GM18519 (cell line): Measurements from ENCODE around the gene ASF1A.

Source experiments
- ATAC-seq: cut with Tn5 transposase; IDR thresholded peaks from one replicate; pipeline ENCODE4 v1.9.1; 2021; ENCODE audit warnings: mild to moderate bottlenecking, moderate library complexity; ENCODE audit not compliant: unreplicated experiment, low FRiP score

Gene ASF1A

DNA sequence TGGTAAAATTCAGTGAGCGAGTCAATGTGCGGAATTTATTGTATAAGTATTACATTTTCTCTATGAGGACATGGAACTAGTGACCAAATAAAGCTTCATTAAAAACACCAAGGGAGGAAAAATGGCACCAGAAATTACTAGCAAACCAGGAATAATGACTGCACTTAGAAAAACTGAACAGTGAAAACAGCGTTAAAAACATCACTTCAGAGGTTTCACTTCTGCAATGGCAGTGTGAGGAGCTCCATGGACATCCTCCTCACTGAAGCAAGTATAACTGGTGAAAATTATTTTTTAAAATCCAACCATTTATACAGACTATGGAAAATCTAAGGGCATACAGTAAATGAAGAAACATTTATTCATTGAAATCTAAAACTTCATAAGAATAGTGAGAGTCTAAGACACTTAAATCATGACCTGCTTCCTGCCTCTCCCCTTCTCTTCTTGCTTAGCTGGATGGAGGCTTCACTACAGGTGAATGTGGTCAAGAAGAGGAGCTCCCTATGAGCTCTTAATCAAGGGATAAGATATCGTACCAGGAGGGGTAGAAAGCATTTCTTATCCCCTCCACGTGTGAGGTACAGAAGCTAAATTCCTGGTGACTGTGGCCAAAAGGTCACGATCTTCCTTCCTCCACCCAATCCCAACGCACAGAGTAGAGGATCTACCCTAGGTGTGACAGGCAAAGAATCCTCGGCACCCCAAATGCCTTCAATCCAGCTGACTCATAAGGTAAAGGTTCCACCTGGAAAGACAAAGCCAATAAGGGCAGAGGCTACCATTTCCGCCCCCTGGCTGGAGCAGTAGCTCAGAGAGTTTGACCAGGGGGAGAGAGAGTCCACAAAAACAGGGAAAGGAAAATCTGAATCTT is 12.3 kb upstream of the ASF1A start:
- ATAC-seq, result peak; percentile 87

DNA sequence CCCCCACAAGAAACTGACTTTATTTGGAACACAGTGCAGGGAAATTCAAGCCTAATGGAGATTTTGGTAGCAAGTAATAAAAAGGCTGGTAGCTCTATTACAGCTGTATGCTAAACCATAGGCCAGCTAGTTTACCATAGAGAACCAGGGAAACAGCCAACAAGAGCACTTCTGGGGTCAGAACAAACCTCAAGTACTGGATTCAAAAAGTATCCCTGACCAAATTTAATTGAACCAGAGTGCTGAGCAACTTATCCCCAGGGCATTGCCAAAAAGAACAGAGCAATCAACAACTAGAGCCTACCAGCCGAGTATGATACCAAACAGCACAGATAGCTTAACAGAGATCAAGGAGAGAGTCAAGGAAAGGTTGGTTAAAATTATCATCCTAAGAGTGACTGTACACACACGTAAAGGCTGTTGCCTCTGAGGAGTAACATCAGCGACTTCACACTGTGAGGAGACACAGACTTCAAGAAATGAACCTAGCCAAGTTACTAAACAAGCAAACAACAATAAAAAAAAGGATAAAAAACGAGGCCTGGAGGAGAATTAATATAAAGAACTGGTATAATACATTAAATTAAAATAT is 11.5 kb upstream of the ASF1A start:
- ATAC-seq, result no peak

- ATAC-seq, result no peak
Observed at GRCh38 chr6:118886641-118887040, 7.3 kb upstream of the ASF1A start.

- ATAC-seq, result no peak
Observed at GRCh38 chr6:118889163-118889562, 4.8 kb upstream of the ASF1A start.

- ATAC-seq, result no peak
Observed at GRCh38 chr6:118890997-118891790, 2.8 kb upstream of the ASF1A start.

- ATAC-seq, result no peak
Observed at GRCh38 chr6:118892355-118892991, 1.5 kb upstream of the ASF1A start.

DNA sequence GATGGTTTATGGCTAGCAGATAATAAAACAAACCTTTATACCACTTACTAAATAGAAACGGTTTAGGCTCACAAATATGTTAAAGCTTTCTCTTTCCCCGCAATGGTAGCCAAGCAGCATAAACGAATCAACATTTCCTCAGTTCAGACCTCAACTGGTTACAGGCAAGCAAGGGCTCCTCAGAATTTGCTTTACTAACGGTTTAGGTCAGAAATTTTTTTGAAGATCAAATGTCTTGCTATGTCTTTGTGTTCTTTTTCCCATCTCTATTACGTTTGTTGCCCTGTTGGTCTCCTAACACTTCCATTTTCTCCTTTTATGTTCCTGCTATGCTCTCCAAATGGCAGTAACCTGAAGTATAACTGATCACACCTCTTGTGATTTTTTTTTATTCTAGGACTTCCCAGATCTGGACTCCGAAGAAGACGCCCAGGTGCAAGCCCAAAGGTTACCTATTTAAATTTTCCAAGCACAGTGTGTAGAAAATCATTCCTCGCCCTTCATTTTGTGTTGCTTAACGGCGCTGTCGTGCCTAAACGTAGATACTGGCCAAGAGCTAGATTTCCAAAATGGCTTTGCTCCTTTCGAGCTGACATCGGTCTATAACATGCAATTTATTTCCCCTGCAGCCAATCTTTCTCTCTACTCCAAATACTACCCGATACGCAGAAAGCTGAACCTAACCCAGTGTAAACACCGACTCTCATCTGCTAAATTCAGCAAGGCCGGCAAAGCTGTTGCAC is 717 bp upstream of the ASF1A start:
- ATAC-seq, result peak; percentile 5

GRCh38 chr6:118894425-118895260 is 691 bp downstream of the ASF1A start:
- ATAC-seq, result peak; percentile 22

DNA sequence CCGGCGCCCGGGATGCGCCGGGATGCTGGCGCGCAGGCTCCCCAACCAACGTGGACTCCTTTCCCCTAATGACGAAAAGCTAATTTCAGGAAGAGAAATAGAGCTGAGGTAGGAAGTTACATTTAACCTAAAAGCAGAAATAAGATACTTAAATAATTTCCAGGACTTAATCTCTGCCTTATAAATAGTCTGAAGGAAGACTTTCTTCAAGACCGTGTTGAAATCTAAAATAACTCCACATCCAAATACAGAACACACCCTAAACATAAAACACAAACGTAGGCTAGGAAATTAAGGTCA is 1.3 kb downstream of the ASF1A start:
- ATAC-seq, result no peak

DNA sequence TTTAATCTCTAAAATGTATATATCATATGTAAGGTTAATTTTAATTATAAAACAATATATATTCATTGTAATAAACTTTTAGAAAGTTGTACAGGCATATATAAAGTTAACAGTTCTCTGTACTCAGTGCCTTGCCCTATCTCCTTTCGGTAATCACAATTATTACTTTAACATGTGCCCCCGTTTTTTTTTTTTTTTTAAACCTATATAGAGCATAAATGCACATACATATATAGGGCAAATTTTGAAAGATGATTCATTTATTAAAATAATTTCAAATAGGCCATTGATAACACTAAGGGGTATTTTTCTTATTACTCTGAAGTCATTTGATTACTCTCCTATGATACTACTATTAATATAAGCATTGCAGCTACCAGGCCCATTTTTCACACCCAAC is 1.9 kb downstream of the ASF1A start:
- no peak for ATAC-seq

DNA sequence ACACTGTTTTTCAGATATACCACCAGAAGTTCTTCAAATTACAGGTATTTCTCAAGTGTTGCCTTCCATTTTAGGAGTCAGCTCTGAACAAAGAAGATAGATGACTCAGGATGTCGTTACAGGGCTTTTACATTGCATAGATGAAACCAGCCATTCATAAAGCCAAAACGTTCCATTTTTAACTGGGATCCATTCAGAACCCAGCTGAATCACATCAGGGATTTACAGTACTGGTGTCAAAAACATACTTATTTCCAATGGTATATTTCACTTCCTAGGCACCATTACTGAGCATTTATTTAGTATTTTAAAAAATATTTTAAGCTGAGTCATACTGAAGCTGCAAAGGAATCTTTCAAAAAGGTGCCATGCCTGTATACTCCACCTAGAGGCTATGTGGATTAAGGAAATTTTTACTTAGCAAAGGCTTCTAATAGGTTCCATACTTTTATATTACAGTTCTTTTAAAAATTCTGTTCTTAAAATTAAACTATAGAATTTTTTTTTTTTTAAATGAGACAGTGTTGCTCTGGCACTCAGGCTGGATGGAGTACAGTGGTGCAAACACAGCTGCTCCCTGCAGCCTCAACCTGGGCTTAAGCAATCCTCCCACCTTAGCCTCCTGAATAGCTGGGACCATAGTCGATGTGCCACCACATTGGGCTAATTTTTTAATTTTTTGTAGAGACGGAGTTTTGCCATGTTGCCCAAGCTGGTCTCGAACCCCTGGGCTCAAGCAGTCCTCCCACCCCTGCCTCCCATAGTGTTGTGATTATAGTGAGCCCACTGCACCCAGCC is 2.6 kb downstream of the ASF1A start:
- ATAC-seq, result peak; percentile 19

DNA sequence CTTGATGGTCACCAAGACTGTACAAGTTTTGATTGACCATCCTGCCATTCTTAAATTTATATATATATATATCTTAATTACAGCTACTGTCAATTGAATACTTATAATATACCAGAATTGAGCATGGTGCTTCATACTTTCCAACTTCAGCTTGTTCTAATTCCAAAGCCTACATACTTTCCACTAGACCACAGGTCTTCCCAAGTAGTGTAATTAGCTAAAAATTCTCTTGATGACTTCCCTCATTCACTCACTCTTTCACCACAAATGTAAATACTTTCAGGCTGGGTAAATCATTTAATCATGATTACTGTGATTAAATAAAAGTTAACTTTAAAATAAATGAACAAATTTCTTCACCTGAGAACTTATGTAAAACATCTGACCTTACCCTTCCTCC is 3.4 kb downstream of the ASF1A start:
- ATAC-seq, result no peak

- no peak for ATAC-seq
Observed at GRCh38 chr6:118899948-118900347, 6.0 kb downstream of the ASF1A start.

- ATAC-seq, result no peak
Observed at GRCh38 chr6:118902726-118903125, 8.8 kb downstream of the ASF1A start.

GRCh38 chr6:118903138-118903537 is 9.2 kb downstream of the ASF1A start:
- ATAC-seq, result no peak

DNA sequence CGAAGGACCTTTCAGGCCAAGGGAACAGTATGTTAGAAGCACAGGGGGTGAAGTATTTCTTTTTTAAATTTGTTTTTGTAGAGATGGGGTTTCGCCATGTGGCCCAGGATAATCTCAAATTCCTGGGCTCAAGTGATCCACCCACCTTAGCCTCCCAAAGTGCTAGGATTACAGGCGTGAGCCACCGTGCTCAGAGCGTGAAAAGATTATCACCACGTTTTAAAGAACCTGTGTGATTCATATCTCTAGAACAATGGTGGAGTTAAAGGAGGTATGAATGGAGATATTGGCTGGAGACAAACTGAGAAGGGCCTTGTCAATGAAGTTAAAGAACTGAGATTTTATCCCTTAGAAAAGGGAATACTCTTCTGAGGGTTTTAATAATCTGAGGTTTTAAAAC is 9.7 kb downstream of the ASF1A start:
- ATAC-seq, result no peak

- ATAC-seq, result no peak
Observed at GRCh38 chr6:118905084-118905483, 11.1 kb downstream of the ASF1A start.

GRCh38 chr6:118905851-118906250 is 11.9 kb downstream of the ASF1A start:
- no peak for ATAC-seq

DNA sequence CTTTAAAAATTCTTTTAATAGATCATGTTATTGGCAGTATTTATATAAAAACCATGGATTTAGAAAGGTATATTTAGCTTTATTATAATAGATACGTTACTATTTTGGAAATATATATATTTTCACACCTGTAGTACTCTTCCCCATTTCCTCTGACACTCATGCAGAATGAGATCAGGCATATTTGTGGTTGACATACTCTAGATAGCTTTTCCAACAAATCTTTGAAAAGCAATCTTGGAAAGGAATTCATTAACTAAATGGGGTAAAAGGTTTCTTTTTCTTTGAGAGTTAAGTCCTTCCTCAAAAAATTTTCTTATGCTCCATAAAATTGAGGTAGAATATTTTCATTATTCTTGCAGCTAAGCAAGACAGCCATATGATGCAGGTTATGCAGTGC is 14.5 kb downstream of the ASF1A start:
- ATAC-seq, result no peak
